H1 (cell line): ENCODE measurements around the gene KCNQ1. TPM values are rescaled to one million over a fixed set of nuclear protein-coding genes. Genes with fewer than 3 reads are reported as not detected.

ENCODE experiments used
- CTCF ChIA-PET: fragments of 300-600 bp; sonication (Branson Sonifier 250); formaldehyde crosslinking; loops from one replicate; lab custom pipeline; 2021; ENCODE audit not compliant: partially characterized antibody; lab: Charles Lee
- POLR2A ChIA-PET: fragments of 300-600 bp; sonication (Branson Sonifier 250); formaldehyde crosslinking; loops from one replicate; lab custom pipeline; 2021; ENCODE audit warnings: inconsistent platforms; ENCODE audit not compliant: partially characterized antibody; lab: Charles Lee
- DNase-seq, 2 experiments: peaks; one replicate each; pipeline versions ENCODE4 v3.0.0 to v3.0.0-alpha.2; 2010 to 2022; ENCODE audit warnings: low spot score in 2 of 2, low read depth in 1 of 2, mixed read lengths in 1 of 2
- FAIRE-seq: peaks from 2 replicates; lab custom pipeline; 2011; peaks lifted over from hg19 to GRCh38; lab: Jason Lieb, UNC
- H2AFZ ChIP-seq: 2 replicates; pipeline ENCODE4 v1.8.1; 2012; ENCODE audit warnings: low read length, inconsistent platforms
- H2AK5ac ChIP-seq: 2 replicates; pipeline ENCODE4 v1.6.1; 2013; ENCODE audit warnings: low read depth, low read length
- H2BK120ac ChIP-seq: replicated peaks from 2 replicates; pipeline ENCODE3; 2013; ENCODE audit warnings: low read depth, low read length, inconsistent platforms
- H2BK12ac ChIP-seq: 2 replicates; pipeline ENCODE4 v1.6.1; 2013; ENCODE audit warnings: low read depth, low read length
- H2BK15ac ChIP-seq: 2 replicates; pipeline ENCODE4 v1.6.1; 2013; ENCODE audit warnings: low read length
- H2BK20ac ChIP-seq: 2 replicates; pipeline ENCODE4 v1.6.1; 2013; ENCODE audit warnings: low read length
- H2BK5ac ChIP-seq: 2 replicates; pipeline ENCODE4 v1.6.1; 2013; ENCODE audit warnings: low read depth, low read length
- H3K14ac ChIP-seq: 2 replicates; pipeline ENCODE4 v1.6.1; 2013; ENCODE audit warnings: inconsistent platforms; ENCODE audit not compliant: insufficient read length
- H3K18ac ChIP-seq: 2 replicates; pipeline ENCODE4 v1.6.1; 2013; ENCODE audit warnings: low read length; ENCODE audit errors: extremely low read depth
- H3K23ac ChIP-seq: 2 replicates; pipeline ENCODE4 v1.6.1; 2013; ENCODE audit warnings: inconsistent platforms; ENCODE audit not compliant: insufficient read length
- H3K23me2 ChIP-seq: 2 replicates; pipeline ENCODE4 v1.6.1; 2013; ENCODE audit warnings: low read depth, low read length
- H3K27ac ChIP-seq: 2 replicates; pipeline ENCODE4 v1.6.1; 2011; ENCODE audit warnings: low read depth, low read length, inconsistent platforms
- H3K27me3 ChIP-seq, 4 experiments: replicated peaks in 1 of 4; 1 replicate in 1 of 4; 2 replicates in 3 of 4; pipeline versions ENCODE4 v1.6.1 to v1.8.1; 2011 to 2013; ENCODE audit warnings: low read length in 3 of 4, mild to moderate bottlenecking in 3 of 4, inconsistent platforms in 2 of 4, mixed read lengths in 2 of 4, moderate library complexity in 1 of 4; ENCODE audit not compliant: control insufficient read depth in 3 of 4, insufficient read depth in 3 of 4; ENCODE audit errors: extremely low read depth in 1 of 4
- H3K36me3 ChIP-seq, 4 experiments: 2 replicates each; pipeline versions ENCODE4 v1.6.1 to v1.8.1; 2011 to 2013; ENCODE audit warnings: mild to moderate bottlenecking in 4 of 4, low read length in 3 of 4, moderate library complexity in 2 of 4, control low read depth in 1 of 4, inconsistent platforms in 1 of 4; ENCODE audit not compliant: insufficient read depth in 4 of 4, control insufficient read depth in 2 of 4
- H3K4ac ChIP-seq: replicated peaks from 2 replicates; pipeline ENCODE3; 2013; ENCODE audit warnings: low read length, low read depth, mixed read lengths, inconsistent platforms; ENCODE audit not compliant: insufficient read length
- H3K4me1 ChIP-seq, 4 experiments: replicated peaks in 1 of 4; 1 replicate in 1 of 4; 2 replicates in 3 of 4; pipeline versions ENCODE4 v1.6.1 to v1.8.1; 2011 to 2013; ENCODE audit warnings: low read length in 3 of 4, inconsistent platforms in 2 of 4, mixed read lengths in 1 of 4; ENCODE audit not compliant: insufficient read depth in 4 of 4, control insufficient read depth in 3 of 4
- H3K4me2 ChIP-seq, 2 experiments: 2 replicates each; pipeline versions ENCODE4 v1.6.1 to v1.8.1; 2011 to 2013; ENCODE audit warnings: low read depth in 2 of 2, low read length in 2 of 2, control low read depth in 1 of 2, inconsistent platforms in 1 of 2, mild to moderate bottlenecking in 1 of 2; ENCODE audit not compliant: insufficient read depth in 1 of 2
- H3K4me3 ChIP-seq, 4 experiments: fragments of 200-600, 300-600 bp in 1 of 4; sonication (generic), shearing (Covaris generic), sonication (Bioruptor Twin) in 1 of 4; 2 replicates each; pipeline versions ENCODE4 v1.5.1 to v1.8.1; 2011 to 2016; ENCODE audit warnings: low read length in 4 of 4, low read depth in 3 of 4, control low read depth in 2 of 4, inconsistent platforms in 2 of 4, mild to moderate bottlenecking in 2 of 4, mixed read lengths in 1 of 4, moderate library complexity in 1 of 4; ENCODE audit not compliant: insufficient read depth in 2 of 4; ENCODE audit errors: extremely low read depth in 1 of 4
- H3K56ac ChIP-seq: replicated peaks from 2 replicates; pipeline ENCODE3; 2013; ENCODE audit warnings: low read depth, mild to moderate bottlenecking, mixed read lengths, low read length, inconsistent platforms; ENCODE audit not compliant: insufficient read length
- H3K79me1 ChIP-seq: 2 replicates; pipeline ENCODE4 v1.6.1; 2013; ENCODE audit warnings: low read depth, low read length, control low read depth
- H3K79me2 ChIP-seq, 2 experiments: 2 replicates each; pipeline versions ENCODE4 v1.6.1 to v1.8.1; 2012 to 2013; ENCODE audit warnings: low read length in 2 of 2, mild to moderate bottlenecking in 2 of 2, inconsistent platforms in 1 of 2; ENCODE audit not compliant: insufficient read depth in 2 of 2, control insufficient read depth in 1 of 2
- H3K9ac ChIP-seq, 4 experiments: replicated peaks in 1 of 4; 1 replicate in 1 of 4; 2 replicates in 3 of 4; pipeline versions ENCODE4 v1.6.1 to v1.8.1; 2011 to 2013; ENCODE audit warnings: low read depth in 3 of 4, low read length in 3 of 4, control low read depth in 2 of 4, mild to moderate bottlenecking in 2 of 4, moderate library complexity in 2 of 4, inconsistent platforms in 1 of 4; ENCODE audit errors: extremely low read depth in 1 of 4
- H3K9me3 ChIP-seq, 2 experiments: 2 replicates each; pipeline versions ENCODE4 v1.6.1 to v1.8.1; 2012 to 2013; ENCODE audit warnings: mild to moderate bottlenecking in 2 of 2, moderate library complexity in 2 of 2, control low read depth in 1 of 2, inconsistent platforms in 1 of 2, low read depth in 1 of 2, low read length in 1 of 2, mixed read lengths in 1 of 2; ENCODE audit not compliant: insufficient read depth in 2 of 2
- H4K20me1 ChIP-seq, 2 experiments: replicated peaks in 1 of 2; 2 replicates each; pipeline versions ENCODE3 to v1.8.1; 2011 to 2013; ENCODE audit warnings: inconsistent platforms in 2 of 2, low read length in 2 of 2, mild to moderate bottlenecking in 1 of 2; ENCODE audit not compliant: insufficient read depth in 2 of 2, control insufficient read depth in 1 of 2
- H4K5ac ChIP-seq: 2 replicates; pipeline ENCODE4 v1.6.1; 2013; ENCODE audit warnings: low read length, low read depth, mixed read lengths, inconsistent platforms; ENCODE audit not compliant: insufficient read length
- H4K8ac ChIP-seq: 2 replicates; pipeline ENCODE4 v1.8.0; 2013; ENCODE audit warnings: mild to moderate bottlenecking, moderate library complexity, low read length, inconsistent platforms; ENCODE audit not compliant: insufficient read depth; ENCODE audit errors: extremely low read depth
- H4K91ac ChIP-seq: replicated peaks from 2 replicates; pipeline ENCODE3; 2013; ENCODE audit warnings: low read length, mixed read lengths, inconsistent platforms; ENCODE audit not compliant: insufficient read length
- BCL11A ChIP-seq, 2 experiments: IDR thresholded peaks; one replicate each; pipeline ENCODE4 v1.6.1; 2011; ENCODE audit warnings: low read depth in 2 of 2, low read length in 2 of 2, mild to moderate bottlenecking in 2 of 2
- GTF2F1 ChIP-seq: IDR thresholded peaks from 2 replicates; pipeline ENCODE4 v1.6.1; 2012; ENCODE audit warnings: low read depth, low read length, improper control_type of control experiment, borderline replicate concordance
- POU5F1 ChIP-seq: IDR thresholded peaks from 2 replicates; pipeline ENCODE4 v1.6.1; 2011; ENCODE audit warnings: low read depth, mild to moderate bottlenecking, low read length, moderate library complexity
- RNF2 ChIP-seq: fragments of 200-900, 300-1000 bp; sonication (generic); IDR thresholded peaks from 2 replicates; pipeline ENCODE4 v1.7.1; 2016; ENCODE audit warnings: borderline replicate concordance, low read depth, mild to moderate bottlenecking, antibody characterized with exemption, low read length; ENCODE audit not compliant: poor library complexity, severe bottlenecking; ENCODE audit errors: missing control alignments
- SAP30 ChIP-seq: fragments of 300-600 bp; sonication (generic); IDR thresholded peaks from 2 replicates; pipeline ENCODE4 v1.7.1; 2012; ENCODE audit warnings: low read length, moderate library complexity, mild to moderate bottlenecking, inconsistent platforms; ENCODE audit not compliant: insufficient read depth, insufficient replicate concordance
- TAF1 ChIP-seq: IDR thresholded peaks from 2 replicates; pipeline ENCODE4 v1.6.1; 2011; ENCODE audit warnings: mild to moderate bottlenecking, low read depth, low read length
- TAF7 ChIP-seq: optimal IDR thresholded peaks from 2 replicates; pipeline ENCODE3; 2011; ENCODE audit warnings: low read depth, mild to moderate bottlenecking, inconsistent platforms, low read length, moderate library complexity, borderline replicate concordance
- TBP ChIP-seq: IDR thresholded peaks from 2 replicates; pipeline ENCODE4 v1.6.1; 2011; ENCODE audit warnings: low read depth, low read length, improper control_type of control experiment
- WGBS, 2 experiments: shearing (Covaris generic) in 1 of 2; methylation state at CpG; one replicate each; pipeline versions ENCODE4 v1.1.6 to v1.1.7; 2013 to 2015; ENCODE audit warnings: low lambda C conversion rate in 2 of 2, mixed read lengths in 2 of 2, inconsistent platforms in 1 of 2, low coverage in 1 of 2, missing lambda C conversion rate in 1 of 2; ENCODE audit not compliant: insufficient replicate concordance in 2 of 2, insufficient coverage in 1 of 2, insufficient read length in 1 of 2; ENCODE audit errors: extremely low coverage in 1 of 2, missing lambda C conversion rate in 1 of 2; 5-methylcytosine and 5-hydroxymethylcytosine counted together
- polyA plus RNA-seq, 7 experiments: library from polyadenylated mRNA; depleted of rRNA in 3 of 7; stranded (reverse) in 5 of 7; unstranded in 2 of 7; fragments of >200 nt in 5 of 7; fragments of 200-250 nt in 2 of 7; gene quantifications; 1 replicate in 5 of 7; 2 replicates in 1 of 7; 4 replicates in 1 of 7; pipeline versions ENCODE4 v1.2.1 to v1.2.3, GENCODE V29; 2011 to 2013; ENCODE audit warnings: missing spikeins in 2 of 7, mixed read lengths in 2 of 7
- total RNA-seq: library from RNA; stranded (reverse); fragmentation: NEBNext Ultra II Directional; extraction: Animal tissue kit (Norgen Biotek cat#: 25700); gene quantifications from 2 replicates; pipeline ENCODE4 v1.2.1, GENCODE V29; 2021

Gene KCNQ1
- total and polyA plus RNA-seq, 2 of the 8 experiments (the other 6 are each of a cell fraction or from before 2014, with no cell fraction given), result 1.9 to 2.0 TPM

DNA sequence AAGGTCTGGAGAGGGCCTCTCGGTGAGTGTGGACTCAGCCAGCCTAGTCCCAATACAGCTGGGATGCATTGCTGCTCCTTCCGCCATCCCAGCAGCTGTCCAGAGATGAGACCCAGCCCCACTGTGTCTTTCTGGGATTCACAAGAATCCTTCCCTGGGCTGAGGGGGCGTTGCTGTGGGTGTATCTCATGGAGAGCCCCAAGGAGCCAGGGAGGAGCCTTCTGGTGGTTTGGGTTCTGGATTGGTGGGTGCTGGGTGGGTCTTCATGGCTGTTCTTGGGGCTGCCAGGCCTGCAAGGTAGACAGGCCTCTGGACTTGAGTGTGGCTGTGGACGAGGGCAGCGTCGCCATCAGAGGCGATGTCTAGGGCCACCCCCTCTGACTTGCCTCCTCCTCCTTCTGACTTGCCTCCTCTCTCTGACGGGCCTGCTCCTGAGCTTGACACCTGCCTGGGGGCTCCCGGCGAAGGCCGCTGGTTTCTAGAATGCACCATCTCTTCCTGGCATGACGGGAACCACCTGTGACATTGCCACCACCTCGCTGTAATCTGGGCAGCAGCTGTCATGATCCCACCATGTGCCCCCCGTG is 17.2 kb downstream of the KCNQ1 start:
- no peak overlapping the region for H4K5ac ChIP-seq
- CTCF ChIA-PET, result interaction anchor here (1.0 to 1.3 kb wide), 2 partner anchors 69 to 72 kb away, joined by 4 read pairs; no protein-coding TSS in a partner anchor
- no peak overlapping the region for H3K18ac ChIP-seq
- no peak for FAIRE-seq
- H3K27ac ChIP-seq, result no peak overlapping the region
- H3K56ac ChIP-seq, result no peak overlapping the region
- no peak overlapping the region for H3K23ac ChIP-seq
- H3K79me1 ChIP-seq, result no peaks in the 10 kb centered on the region
- DNase-seq, result no peak
- no peak overlapping the region for H2BK20ac ChIP-seq
- no peak overlapping the region for H3K9ac ChIP-seq
- no peak overlapping the region for H3K14ac ChIP-seq
- H3K4ac ChIP-seq, result no peak overlapping the region
- H2BK12ac ChIP-seq, result no peak overlapping the region; the same call in 1 of the 2 replicates
- no peak overlapping the region for H2BK120ac ChIP-seq
- no peaks in the 10 kb centered on the region for H3K79me2 ChIP-seq
- no peak overlapping the region for H4K8ac ChIP-seq
- no peak overlapping the region for H2AFZ ChIP-seq
- no peaks in the 10 kb centered on the region for H3K9me3 ChIP-seq
- H2BK15ac ChIP-seq, result no peak overlapping the region
- POLR2A ChIA-PET, result no interaction called here
- no peak overlapping the region for H2AK5ac ChIP-seq
- H2BK5ac ChIP-seq, result no peak overlapping the region
- H3K4me2 ChIP-seq, result no peak overlapping the region
- no peaks in the 10 kb centered on the region for H3K36me3 ChIP-seq
- no peaks in the 10 kb centered on the region for H4K20me1 ChIP-seq
- H3K4me1 ChIP-seq, result no peaks in the 10 kb centered on the region
- WGBS, 2 experiments, result 90% methylated on average over 12 of the region's 14 CpGs; no CpG with 5 or more reads in 1 of the 2 experiments
- H3K27me3 ChIP-seq, result peaks cover 0 to 27% (median 11%) of the 10 kb centered on the region in 4 experiments; a peak in 6 of 7 replicates
- no peak overlapping the region for H4K91ac ChIP-seq
- H3K4me3 ChIP-seq, result no peak overlapping the region
- no peaks in the 10 kb centered on the region for H3K23me2 ChIP-seq
- TF ChIP-seq GTF2F1, result no peak
- no peak for TF ChIP-seq TAF1
- TF ChIP-seq SAP30, result no peak
- TF ChIP-seq POU5F1, result no peak
- TF ChIP-seq RNF2, result no peak
- no peak for TF ChIP-seq TAF7
- no peak for TF ChIP-seq TBP
- TF ChIP-seq BCL11A (IDR thresholded peaks at IDR 0.05; ENCODE audit: low read depth in 2 of 2, low read length in 2 of 2), result no peak
